GM21786 (cell line): ENCODE measurements around the gene CATSPERZ.

Experiments
- ATAC-seq: cut with Tn5 transposase; IDR thresholded peaks from one replicate; pipeline ENCODE4 v1.9.1; 2021; ENCODE audit not compliant: unreplicated experiment

CATSPERZ gene

DNA sequence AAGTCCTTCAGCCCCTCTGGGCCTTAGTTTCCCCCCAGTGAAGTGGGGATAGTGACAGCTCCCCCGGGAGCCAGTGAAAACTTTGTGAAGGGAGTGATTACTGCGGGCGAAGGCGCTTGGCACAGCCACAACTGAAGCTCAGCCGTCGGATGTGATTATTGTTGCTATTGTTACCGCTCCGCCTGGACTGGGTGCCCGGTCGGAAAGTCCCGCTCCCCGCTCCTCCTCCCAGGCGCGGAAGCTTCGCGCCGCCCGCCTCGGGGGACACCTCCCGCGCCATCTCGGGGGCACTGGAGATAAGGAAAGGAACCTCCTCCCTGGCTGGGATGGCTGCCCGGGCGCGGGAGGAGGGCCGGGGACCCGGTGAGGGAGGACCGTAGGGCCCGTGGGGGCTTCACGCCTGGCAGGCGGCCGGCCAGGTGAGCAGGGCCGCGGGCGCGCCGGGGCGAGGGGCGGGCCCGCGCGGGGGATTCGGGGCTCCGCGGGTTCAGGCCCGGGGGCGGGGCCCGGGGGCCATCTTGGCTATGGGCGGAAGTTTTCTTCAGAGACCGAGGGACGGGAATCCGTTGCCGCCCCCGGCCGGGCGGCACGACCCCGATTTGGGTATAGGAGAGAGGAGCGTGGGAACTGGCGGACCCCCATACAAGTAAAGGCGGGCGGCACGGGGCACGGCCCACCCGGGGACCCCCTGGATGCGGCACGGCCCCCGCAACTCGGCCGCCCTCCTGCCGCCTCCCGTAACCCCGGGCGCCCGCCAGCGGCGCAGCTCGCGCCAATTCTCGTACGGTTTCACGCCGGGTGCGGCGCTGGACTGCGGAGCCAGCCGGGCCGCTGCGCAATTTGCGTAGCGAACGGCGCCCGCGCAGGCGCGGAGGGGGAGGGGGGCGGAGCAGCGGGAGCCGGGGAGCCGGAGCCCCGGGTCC, 14.9 kb upstream of the CATSPERZ start, which contains the start of gene GPR137:
Gene GPR137 (plus strand): TSS at position 887 of the 923 bp plus-strand sequence. CDS start 677 bp downstream, outside the sequence.
- ATAC-seq = peak; percentile 52

DNA sequence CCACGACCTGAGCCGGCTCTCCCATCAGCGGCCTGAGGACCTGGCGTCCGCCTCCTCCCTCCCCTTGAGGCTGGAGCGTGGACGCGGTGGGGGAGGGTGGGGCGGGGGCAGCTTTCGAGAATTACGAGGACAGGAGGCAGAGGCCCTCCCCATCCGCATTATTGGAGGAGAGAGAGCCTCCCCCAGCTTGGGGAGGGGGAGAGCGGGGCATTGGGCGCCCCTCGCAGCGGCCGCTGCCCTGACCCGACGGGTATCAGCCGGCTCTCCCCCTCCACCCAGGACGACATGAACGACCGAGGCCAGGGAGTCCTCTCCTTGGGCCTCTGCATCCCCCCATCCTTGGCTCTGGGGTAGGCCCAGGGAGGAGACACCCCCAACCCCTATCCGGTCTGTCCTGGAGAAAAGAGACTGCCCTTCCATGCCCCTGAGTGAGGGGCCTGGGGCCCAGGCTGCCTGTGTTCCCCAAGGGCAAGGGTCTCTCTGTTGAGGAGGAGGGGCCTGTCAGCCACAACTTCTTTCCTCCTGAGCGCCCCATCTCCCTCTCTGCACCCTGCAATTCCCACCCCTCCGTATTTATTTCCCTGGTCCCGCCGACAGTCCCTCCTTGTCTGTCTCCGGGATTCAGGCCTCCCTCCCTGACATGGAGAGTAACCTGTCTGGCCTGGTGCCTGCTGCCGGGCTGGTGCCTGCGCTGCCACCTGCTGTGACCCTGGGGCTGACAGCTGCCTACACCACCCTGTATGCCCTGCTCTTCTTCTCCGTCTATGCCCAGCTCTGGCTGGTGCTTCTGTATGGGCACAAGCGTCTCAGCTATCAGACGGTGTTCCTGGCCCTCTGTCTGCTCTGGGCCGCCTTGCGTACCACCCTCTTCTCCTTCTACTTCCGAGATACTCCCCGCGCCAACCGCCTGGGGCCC, 14.0 kb upstream of the CATSPERZ start:
- no peak for ATAC-seq

GRCh38 chr11:64286801-64287159, 13.4 kb upstream of the CATSPERZ start:
- ATAC-seq = no peak

DNA sequence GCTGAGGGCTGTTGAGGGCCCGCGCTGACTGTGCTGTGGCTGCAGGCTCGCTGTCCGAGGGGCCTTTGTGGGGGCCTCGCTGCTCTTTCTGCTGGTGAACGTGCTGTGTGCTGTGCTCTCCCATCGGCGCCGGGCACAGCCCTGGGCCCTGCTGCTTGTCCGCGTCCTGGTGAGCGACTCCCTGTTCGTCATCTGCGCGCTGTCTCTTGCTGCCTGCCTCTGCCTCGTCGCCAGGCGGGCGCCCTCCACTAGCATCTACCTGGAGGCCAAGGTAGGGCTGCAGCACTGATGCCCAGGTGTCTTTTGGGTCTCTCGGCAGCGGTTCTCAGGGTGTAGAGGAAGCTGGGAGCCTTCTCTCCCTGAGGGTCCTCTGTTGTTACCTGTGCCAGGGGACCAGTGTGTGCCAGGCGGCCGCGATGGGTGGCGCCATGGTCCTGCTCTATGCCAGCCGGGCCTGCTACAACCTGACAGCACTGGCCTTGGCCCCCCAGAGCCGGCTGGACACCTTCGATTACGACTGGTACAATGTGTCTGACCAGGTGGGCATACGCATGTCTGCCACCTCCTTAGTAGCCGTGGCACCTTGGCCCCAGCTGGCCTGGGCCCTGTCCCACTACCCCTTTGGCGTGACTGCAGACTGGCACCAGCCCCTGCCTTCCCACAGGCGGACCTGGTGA, 12.3 kb upstream of the CATSPERZ start:
- ATAC-seq = no peak

GRCh38 chr11:64288353-64288750, 11.8 kb upstream of the CATSPERZ start:
- ATAC-seq = no peak

DNA sequence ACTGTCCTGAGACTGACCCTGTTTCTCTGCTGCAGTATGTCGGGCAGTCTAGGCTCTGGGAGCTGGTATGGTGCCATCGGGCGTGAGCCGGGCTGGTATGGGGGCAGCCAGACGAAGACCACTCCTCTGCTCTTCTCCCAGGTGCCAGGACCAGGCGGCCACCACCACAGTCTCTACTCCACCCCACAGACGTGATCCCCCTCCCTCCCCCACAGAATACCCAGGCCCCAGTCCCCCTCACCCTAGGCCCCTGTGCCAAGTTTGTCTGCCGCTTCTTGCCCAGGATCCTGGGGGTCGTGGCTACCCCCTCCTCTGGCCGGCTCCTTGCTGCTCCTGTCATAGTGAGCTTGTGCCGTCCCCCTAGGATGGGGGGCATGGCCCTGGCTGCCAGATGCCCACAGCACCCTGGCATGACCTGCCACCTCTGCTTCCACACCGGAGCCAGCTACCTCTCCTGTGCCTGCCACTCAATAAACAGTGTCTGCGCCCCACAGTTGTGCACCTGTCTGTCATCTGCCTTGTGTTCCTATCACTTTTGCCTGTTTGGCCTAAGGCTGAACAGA, 11.1 kb upstream of the CATSPERZ start:
- no peak for ATAC-seq

GRCh38 chr11:64290352-64291261, 9.6 kb upstream of the CATSPERZ start:
- ATAC-seq = no peak

GRCh38 chr11:64291262-64291751, 8.9 kb upstream of the CATSPERZ start, which contains the start of gene KCNK4:
TSS of gene KCNK4 (plus strand) at chr11:64291302. CDS start at chr11:64293019, 1,717 bp downstream.
- ATAC-seq = no peak

DNA sequence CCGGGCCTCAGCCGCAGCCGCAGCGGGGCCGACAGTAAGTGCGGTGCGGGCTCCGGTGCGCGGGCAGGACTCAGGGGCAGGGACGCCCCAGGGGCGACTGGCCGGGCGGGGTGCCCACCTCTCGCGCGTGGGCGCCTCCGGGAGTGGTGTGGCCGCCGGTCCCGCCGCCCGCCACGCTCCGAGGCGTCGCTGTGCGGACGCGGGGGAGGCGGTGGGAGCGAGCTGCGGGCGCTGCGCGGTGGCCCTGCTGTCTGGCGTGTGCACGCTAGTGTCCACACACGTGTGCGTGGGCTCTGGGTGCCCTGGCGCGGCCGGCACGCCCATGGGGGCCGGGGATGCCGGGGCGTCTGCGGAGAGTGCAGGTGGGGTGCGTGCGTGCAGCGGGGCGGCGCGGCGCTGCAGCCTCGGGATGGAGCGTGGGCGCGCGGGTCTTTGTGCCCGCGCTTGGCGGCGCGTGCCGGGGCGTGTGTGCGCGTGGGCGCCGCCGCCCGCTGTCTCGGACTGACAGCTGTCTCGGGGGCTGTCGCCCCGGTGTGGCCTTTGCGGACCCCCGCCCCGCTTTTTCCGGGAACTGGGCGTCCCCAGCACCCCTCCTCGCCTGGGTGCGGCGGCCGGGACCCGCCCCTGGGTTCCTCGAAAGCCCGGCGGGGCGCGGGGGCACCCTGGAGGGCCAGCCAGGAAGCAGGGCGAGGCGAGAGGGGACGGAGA, 8.3 kb upstream of the CATSPERZ start:
- no peak for ATAC-seq

DNA sequence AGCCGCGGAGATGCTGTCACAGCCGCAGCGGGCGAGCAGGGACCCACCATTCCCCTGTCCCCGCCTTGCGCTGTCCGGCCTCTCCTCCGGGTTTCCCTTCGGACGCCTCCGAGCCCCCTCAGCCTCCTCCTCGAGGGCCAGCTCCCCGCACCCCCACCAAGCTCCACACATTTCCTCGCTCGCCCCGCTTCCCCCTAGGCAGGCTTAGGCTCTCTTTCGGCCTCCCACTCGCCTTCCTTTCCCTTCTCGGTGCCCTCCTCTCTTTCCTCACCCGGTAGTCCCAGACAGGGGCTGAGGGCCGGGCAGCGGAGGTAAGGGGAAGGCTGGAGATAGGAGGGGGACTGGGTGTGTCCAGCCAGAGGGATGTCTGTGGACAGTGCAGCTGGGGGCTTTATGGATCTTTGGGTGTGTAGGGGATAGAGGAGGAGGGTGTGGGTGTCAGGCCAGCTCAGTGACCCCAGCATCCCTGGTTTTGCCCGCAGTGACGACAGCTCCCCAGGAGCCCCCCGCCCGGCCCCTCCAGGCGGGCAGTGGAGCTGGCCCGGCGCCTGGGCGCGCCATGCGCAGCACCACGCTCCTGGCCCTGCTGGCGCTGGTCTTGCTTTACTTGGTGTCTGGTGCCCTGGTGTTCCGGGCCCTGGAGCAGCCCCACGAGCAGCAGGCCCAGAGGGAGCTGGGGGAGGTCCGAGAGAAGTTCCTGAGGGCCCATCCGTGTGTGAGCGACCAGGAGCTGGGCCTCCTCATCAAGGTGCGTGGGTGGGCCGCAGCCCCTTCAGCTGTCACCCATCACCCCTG, 7.5 kb upstream of the CATSPERZ start:
- ATAC-seq = no peak

- no peak for ATAC-seq
Measured at GRCh38 chr11:64294774-64295173, 5.4 kb upstream of the CATSPERZ start.

DNA sequence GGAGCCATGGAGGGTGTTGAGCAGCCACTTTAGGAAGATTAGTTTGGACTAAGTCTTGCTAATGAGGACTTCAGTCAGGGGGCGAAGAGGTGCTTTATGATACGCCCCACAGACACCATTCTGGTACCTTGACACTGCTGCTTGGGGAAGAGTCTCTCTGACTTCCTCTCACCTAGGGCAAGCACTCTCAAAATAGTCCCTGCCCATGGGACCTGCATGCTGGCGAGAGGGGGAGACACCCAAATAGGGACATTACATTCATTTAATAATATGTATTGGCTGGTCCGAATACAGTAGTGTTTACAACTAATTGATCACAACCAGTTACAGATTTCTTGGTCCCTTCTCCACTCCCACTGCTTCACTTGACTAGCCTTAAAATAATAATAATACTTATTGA, 4.4 kb upstream of the CATSPERZ start:
- no peak for ATAC-seq

DNA sequence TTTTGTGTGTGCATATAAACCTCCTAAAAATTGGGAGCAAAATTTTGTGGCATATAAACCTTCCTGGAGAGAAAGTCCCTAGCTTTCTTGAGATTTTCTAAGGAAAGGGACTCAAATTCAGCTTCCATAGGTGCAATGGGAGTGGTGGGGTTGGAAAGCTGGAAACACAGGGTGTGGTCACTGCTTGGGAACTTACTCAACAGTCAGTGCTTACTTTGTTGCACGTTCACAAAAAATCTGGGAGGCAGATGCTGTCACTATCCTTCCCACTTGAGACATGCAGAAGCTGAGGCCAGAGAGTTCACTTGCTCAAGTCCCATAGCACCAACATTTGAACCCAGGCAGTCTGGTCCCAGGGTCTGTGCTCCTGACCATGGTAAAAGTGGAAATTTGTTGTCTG, 3.9 kb upstream of the CATSPERZ start:
- no peak for ATAC-seq

DNA sequence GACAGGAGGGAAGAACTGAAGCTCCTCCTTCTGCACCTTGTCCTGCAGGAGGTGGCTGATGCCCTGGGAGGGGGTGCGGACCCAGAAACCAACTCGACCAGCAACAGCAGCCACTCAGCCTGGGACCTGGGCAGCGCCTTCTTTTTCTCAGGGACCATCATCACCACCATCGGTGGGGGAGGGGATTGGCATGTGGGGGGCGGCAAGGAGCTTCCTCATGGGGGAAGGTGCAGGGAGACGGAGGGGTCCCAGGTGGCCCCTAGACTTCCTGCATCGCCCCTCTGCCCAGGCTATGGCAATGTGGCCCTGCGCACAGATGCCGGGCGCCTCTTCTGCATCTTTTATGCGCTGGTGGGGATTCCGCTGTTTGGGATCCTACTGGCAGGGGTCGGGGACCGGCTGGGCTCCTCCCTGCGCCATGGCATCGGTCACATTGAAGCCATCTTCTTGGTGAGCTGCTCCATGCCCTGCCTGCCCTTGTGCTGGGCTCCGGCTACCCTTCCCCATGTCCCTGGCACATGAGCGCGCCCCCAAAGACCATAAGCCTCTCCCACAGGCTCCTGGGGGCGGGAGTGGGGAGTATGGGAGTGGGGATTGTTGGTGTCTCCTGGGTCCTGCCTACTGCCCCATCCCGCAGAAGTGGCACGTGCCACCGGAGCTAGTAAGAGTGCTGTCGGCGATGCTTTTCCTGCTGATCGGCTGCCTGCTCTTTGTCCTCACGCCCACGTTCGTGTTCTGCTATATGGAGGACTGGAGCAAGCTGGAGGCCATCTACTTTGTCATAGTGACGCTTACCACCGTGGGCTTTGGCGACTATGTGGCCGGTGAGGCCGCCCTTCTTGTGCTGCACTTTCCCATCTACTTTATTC, 3.1 kb upstream of the CATSPERZ start:
- ATAC-seq = no peak

DNA sequence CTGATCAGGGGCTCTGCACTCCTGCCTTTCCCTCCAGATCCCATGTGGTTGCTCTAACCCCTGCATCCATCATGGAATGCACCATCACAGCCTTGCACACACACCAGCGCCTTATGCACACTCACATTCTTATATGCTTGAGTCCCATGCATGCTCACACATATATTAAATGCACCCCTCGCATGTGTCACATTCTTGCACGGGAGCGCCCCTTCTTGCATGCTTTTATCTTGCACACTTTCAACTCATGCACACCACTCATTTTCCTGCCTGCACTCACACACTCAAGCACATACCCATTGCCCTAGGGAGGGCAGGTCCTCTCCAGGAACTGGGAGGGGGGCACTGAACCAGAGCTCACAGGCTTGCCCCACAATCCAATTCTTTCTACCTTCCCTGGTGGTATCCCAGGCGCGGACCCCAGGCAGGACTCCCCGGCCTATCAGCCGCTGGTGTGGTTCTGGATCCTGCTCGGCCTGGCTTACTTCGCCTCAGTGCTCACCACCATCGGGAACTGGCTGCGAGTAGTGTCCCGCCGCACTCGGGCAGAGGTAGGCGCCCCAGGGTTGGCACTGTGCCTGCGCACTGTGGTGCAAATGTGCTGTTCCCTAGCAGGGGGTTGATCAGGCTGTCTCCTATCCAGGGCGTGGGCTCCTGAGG, 2.3 kb upstream of the CATSPERZ start:
- no peak for ATAC-seq

- no peak for ATAC-seq
Measured at GRCh38 chr11:64298966-64299846, 952 bp upstream of the CATSPERZ start.
